SHP77 (cell line): ENCODE results near the gene ATP6V1E1.

Experiments used
- DNase-seq, 2 experiments: peaks; one replicate each; lab custom pipeline; 2025; lab: John Stamatoyannopoulos, UW

The ATP6V1E1 gene

GRCh38 chr22:17633998-17634323 is 5.4 kb upstream of the ATP6V1E1 start:
- DNase-seq: no peak

- DNase-seq: no peak
Measured at GRCh38 chr22:17633217-17633997, 4.9 kb upstream of the ATP6V1E1 start.

DNA sequence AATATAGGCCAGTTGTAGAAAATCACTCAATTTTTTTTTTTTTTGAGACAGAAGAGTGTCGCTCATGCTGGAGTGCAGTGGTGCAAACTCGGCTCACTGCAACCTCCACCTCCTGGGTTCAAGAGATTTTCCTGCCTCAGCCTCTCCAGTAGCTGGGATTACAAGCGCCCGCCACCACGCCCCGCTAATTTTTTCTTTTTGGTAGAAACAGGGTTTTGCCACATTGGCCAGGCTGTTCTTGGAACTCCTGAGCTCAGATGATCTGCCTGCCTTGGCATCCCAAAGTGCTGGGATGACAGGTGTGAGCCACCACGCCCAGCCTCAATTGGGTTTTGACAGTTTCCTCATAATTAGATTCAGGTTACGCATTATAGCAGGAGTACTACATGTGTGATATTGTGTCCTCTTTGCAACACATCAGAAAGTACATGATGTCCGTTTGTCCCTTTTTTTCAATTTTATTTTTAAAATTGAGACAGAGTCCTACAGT is 2.6 kb upstream of the ATP6V1E1 start:
- no peak for DNase-seq

DNA sequence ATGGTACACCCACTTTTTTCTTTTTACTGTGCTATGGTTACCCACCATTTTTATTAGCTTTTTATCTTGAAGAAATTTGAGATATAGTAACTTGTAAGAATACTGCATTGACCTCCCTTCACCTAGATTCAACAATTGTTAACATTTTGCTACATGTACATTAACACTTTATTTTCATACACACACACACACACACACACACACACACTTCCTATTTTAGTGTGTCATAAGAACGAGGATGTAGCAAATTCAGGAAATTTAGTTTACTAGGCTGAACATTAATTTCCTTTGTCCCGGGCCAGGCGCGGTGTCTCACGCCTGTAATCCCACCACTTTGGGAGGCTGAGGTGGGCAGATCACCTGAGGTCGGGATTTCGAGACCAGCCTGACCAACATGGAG is 1.1 kb upstream of the ATP6V1E1 start:
- no peak for DNase-seq

DNA sequence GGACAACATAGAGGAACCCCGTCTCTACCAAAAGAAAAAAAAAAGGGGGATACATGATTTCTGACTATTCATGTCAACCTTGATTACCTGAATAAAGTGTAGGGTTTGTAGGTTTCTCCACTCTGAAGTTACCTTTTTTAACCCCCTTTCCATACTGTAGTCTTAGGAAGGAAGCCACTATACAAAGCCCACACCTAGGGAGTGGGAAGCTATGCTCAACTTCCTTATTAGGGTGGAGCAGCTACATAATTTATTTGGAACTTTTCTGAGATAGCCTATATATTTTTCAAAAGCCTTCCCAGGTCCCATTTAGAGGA is 582 bp upstream of the ATP6V1E1 start:
- DNase-seq: no peak

DNA sequence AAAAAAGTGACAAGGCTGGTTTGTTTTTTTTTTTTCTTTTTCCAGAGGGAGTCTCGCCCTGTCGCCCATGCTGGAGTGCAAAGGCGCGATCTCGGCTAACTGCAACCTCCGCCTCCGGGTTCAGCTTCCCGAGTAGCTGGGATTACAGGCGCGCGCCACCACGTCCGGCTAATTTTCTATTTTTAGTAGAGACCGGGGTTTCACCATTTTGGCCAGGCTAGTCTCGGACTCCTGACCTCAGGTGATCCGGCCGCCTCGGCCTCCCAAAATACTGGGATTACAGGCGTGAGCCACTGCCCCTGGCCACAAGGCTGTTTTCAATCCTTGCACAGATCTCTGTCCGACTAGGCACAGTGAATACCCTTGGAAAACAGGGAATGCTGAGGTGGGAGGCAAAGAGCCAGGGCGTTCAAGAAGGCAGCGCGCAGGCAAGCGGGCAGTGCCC is 566 bp downstream of the ATP6V1E1 start:
- no peak for DNase-seq

DNA sequence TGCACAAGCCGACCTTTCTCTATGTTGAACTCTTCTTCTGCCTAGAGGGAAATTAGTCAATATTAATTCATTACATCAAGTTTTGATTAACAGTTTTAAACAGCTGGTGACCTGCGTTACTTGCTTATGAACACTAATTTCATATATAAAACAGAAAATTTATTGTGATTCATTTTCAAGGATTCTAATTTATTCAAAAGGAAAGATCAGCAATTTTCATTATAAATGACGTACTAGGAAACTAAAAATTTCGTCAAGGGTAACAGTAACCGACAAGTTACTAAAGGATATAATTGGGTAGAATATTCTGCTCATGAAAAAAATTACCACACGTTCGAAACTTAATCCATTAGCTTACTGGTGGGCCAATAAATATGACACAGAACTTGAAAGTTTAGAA is 15.3 kb downstream of the ATP6V1E1 start:
- no peak for DNase-seq

GRCh38 chr22:17612057-17612456 is 16.5 kb downstream of the ATP6V1E1 start:
- no peak for DNase-seq

GRCh38 chr22:17607891-17608521 is 20.5 kb downstream of the ATP6V1E1 start:
- DNase-seq: no peak

DNA sequence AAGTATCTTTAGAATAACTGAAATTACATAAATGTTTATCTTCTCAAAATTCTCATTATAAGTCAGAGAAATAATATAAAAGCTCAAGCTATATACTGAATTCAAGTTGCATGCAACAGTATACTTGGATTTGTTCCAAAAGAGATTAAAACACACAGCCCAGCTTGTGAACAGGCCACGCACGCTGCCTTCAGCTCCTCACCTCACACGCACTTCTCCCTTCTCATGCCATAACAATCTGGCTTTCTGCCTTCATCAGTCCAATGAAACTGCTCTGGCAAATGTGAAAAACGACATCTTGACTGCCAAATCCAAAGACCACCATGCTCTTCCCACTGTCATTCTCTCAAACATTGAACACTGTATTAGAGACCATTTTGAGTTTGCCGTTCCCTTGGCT is 22.1 kb downstream of the ATP6V1E1 start:
- no peak for DNase-seq

DNA sequence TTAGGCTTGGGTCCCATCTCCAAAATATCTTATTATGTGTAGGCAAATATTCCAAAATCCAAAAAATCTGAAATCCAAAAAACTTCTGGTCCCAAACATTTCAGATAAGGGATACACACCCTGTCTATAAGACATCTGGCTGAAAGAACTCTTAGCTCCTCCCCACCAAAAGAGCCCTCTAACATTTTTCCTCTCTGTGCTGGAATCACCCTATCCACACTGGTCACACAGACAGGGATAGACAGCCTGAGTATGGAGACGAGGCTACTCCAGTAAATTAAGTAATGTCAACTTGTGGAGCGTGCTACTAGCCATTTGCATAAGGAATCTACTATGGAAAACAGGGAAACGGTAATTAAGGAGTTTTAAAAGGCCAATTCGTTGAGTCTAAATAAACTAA is 24.9 kb downstream of the ATP6V1E1 start:
- DNase-seq: no peak

GRCh38 chr22:17601031-17601430 is 27.5 kb downstream of the ATP6V1E1 start:
- no peak for DNase-seq

- DNase-seq: no peak
Measured at GRCh38 chr22:17598318-17598717, 30.2 kb downstream of the ATP6V1E1 start.

DNA sequence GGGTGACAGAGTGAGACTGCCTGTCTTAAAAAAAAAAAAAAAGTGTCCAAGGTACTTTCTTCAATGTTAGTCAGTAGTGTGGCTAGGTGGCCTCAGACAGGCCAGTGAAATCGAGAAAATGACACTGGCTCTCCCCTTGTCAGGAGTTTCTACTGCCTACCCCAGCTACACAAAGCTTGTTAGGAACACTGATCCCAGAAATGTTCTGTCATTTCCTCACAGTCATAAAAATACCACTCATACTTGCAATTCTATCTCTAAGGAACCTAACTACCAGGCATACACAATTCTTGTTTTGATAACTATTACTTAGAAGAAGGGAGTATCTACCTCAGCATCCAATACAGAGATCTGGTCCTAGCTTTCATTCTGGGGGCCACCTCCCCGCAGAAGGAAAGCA is 31.3 kb downstream of the ATP6V1E1 start:
- no peak for DNase-seq

GRCh38 chr22:17596226-17596625 is 32.3 kb downstream of the ATP6V1E1 start:
- DNase-seq: no peak

DNA sequence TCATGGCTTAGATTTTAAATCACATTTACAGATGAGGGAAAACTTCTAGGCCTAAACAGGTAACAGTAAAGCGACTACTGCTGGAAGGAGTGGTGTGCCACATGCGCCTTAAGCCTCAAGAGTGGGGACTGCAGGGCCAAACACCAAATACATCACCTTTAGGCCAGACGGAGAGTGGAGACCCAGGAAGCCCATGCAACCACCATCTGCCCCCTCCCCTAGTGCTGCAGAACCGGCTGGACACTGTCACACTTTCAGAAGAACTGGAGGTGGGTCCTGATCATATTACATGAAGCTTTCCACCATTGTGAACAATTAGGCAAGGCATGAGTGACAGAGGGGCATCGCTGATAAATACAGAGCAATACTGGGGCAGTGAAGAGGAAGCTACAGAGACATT is 36.3 kb downstream of the ATP6V1E1 start:
- DNase-seq: no peak

DNA sequence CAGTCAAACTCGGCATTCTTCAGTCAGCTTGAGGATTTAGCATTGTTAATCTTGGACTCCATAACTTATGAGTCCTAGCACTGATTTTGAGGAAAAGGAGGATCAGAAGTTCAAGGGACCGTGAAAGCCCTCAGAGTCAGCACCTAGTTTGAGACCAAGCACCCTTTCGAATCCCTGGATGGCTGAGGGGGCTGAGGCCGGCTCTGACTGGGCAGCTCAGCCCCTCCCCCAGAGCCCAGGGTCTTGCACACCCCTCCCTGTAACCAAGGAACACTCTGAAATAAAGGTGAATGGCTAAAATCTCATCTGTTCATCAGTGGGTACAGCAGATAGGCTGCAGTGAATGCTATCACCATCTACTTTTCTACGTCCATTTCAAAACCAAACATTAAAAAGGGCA is 38.0 kb downstream of the ATP6V1E1 start:
- DNase-seq: no peak

DNA sequence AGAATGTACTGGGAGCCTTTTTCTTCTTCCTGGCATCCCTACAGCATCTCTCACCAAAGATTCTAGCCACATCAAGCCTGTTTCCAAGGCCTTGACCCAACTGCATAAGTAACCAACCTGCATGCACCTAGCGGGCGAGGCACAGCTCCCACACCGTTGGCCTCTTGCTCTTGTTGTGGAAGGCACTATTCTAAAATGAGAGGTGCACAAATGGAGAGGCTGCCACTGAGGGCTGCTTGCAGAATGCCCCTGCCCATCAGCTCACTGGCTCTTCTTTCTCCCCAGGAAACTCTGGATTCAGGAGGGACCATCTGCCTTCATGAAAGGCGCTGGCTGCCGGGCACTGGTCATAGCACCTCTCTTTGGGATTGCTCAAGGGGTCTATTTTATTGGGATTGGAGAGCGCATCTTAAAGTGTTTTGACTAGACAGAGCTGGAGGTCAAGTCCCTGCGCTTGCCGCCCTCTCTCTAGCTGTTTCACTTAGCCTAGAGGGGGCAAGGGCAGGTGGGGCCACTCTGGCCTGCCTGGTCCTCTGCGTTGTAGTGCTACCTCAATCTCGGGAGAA is 38.7 kb downstream of the ATP6V1E1 start:
- DNase-seq: no peak

- no peak for DNase-seq
Measured at GRCh38 chr22:17588606-17589005, 39.9 kb downstream of the ATP6V1E1 start.

- DNase-seq: peak; percentile 59 to 65
Measured at GRCh38 chr22:17587629-17588028, 40.9 kb downstream of the ATP6V1E1 start.

- no peak for DNase-seq
Measured at GRCh38 chr22:17586831-17587440, 41.6 kb downstream of the ATP6V1E1 start.

GRCh38 chr22:17583151-17583550 is 45.4 kb downstream of the ATP6V1E1 start:
- DNase-seq: no peak

- DNase-seq: no peak
Measured at GRCh38 chr22:17581631-17582030, 46.9 kb downstream of the ATP6V1E1 start.
